DND-41 (cell line): Measurements from ENCODE around the gene MMP17.

ENCODE experiments used
- ATAC-seq: fragments of 200-7000 bp; cut with Tn5 transposase; 3 replicates; pipeline ENCODE4 v1.9.1; 2021; ENCODE audit warnings: low read depth; ENCODE audit not compliant: insufficient read depth
- DNase-seq: peaks from one replicate; pipeline ENCODE4 v3.0.0-alpha.2; 2020
- H2AFZ ChIP-seq: 2 replicates; pipeline ENCODE4 v1.6.0; 2012; ENCODE audit warnings: low read depth, low read length
- H3K27ac ChIP-seq: 2 replicates; pipeline ENCODE4 v1.5.1; 2012; ENCODE audit warnings: low read length, inconsistent platforms
- H3K27me3 ChIP-seq: fragments of 200-600 bp; sonication (generic); 2 replicates; pipeline ENCODE4 v1.6.0; 2012; ENCODE audit warnings: low read length, mild to moderate bottlenecking, inconsistent platforms; ENCODE audit not compliant: insufficient read depth, poor library complexity
- H3K36me3 ChIP-seq: 2 replicates; pipeline ENCODE4 v1.5.1; 2012; ENCODE audit warnings: low read length, inconsistent platforms; ENCODE audit not compliant: insufficient read depth
- H3K4me1 ChIP-seq: 2 replicates; pipeline ENCODE4 v1.5.1; 2012; ENCODE audit warnings: mild to moderate bottlenecking, low read length; ENCODE audit not compliant: insufficient read depth
- H3K4me2 ChIP-seq: 2 replicates; pipeline ENCODE4 v1.6.0; 2012; ENCODE audit warnings: mild to moderate bottlenecking, moderate library complexity, low read length, inconsistent platforms; ENCODE audit not compliant: insufficient read depth
- H3K4me3 ChIP-seq, 2 experiments: fragments of 200-600 bp in 1 of 2; shearing (Covaris generic) in 1 of 2; 2 replicates each; pipeline ENCODE4 v1.5.1; 2012 to 2016; ENCODE audit warnings: inconsistent platforms in 2 of 2, low read length in 2 of 2, mild to moderate bottlenecking in 2 of 2, low read depth in 1 of 2, moderate library complexity in 1 of 2
- H3K79me2 ChIP-seq: 2 replicates; pipeline ENCODE4 v1.6.0; 2012; ENCODE audit warnings: low read length, inconsistent platforms; ENCODE audit not compliant: insufficient read depth
- H3K9ac ChIP-seq: 2 replicates; pipeline ENCODE4 v1.6.0; 2012; ENCODE audit warnings: low read depth, mild to moderate bottlenecking, inconsistent platforms, low read length, moderate library complexity
- H3K9me3 ChIP-seq: 2 replicates; pipeline ENCODE4 v1.5.1; 2012; ENCODE audit warnings: low read length, moderate library complexity, mild to moderate bottlenecking, inconsistent platforms; ENCODE audit not compliant: insufficient read depth, severe bottlenecking
- H4K20me1 ChIP-seq: 2 replicates; pipeline ENCODE4 v1.6.0; 2012; ENCODE audit warnings: low read length; ENCODE audit not compliant: insufficient read depth
- EZH2 ChIP-seq: IDR thresholded peaks from 3 replicates; pipeline ENCODE4 v1.6.1; 2012; ENCODE audit warnings: borderline replicate concordance, low read depth, mild to moderate bottlenecking, moderate library complexity, low read length, inconsistent platforms; ENCODE audit not compliant: severe bottlenecking
- TF ChIP-seq, protein P1 (sequence below): IDR thresholded peaks from 2 replicates; pipeline ENCODE4 v1.5.1; 2012; ENCODE audit warnings: borderline replicate concordance, low read length, moderate library complexity, mild to moderate bottlenecking; ENCODE audit not compliant: poor library complexity, severe bottlenecking; ENCODE audit errors: extremely low read depth

The MMP17 gene

DNA sequence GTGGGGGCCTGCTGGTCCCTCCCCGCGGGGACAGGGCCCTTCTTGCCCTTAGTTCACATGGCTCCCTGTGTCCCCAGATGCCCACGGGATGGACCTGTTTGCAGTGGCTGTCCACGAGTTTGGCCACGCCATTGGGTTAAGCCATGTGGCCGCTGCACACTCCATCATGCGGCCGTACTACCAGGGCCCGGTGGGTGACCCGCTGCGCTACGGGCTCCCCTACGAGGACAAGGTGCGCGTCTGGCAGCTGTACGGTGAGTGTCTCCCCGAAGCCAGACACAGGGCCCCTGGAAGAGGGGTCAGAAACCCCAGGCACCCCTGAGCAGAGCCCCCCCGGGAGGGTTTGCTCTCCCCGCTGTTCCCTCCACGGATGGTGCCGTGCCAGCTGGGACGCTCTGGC is 13.4 kb downstream of the MMP17 start:
- Histone ChIP-seq H3K9ac (no peak overlapping the region), H3K4me3 (no peak overlapping the region), H3K36me3 (no peaks in the 10 kb centered on the region), H3K27ac (no peak overlapping the region), H3K4me2 (no peak overlapping the region), H3K9me3 (no peaks in the 10 kb centered on the region), H2AFZ (no peak overlapping the region), H3K79me2 (no peaks in the 10 kb centered on the region), H3K4me1 (no peaks in the 10 kb centered on the region), H3K27me3 (no peaks in the 10 kb centered on the region), H4K20me1 (no peaks in the 10 kb centered on the region)
- no peak for TF ChIP-seq EZH2
- TF ChIP-seq, protein P1, sequence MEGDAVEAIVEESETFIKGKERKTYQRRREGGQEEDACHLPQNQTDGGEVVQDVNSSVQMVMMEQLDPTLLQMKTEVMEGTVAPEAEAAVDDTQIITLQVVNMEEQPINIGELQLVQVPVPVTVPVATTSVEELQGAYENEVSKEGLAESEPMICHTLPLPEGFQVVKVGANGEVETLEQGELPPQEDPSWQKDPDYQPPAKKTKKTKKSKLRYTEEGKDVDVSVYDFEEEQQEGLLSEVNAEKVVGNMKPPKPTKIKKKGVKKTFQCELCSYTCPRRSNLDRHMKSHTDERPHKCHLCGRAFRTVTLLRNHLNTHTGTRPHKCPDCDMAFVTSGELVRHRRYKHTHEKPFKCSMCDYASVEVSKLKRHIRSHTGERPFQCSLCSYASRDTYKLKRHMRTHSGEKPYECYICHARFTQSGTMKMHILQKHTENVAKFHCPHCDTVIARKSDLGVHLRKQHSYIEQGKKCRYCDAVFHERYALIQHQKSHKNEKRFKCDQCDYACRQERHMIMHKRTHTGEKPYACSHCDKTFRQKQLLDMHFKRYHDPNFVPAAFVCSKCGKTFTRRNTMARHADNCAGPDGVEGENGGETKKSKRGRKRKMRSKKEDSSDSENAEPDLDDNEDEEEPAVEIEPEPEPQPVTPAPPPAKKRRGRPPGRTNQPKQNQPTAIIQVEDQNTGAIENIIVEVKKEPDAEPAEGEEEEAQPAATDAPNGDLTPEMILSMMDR: no peak
- no peak for DNase-seq
- no peak for ATAC-seq

DNA sequence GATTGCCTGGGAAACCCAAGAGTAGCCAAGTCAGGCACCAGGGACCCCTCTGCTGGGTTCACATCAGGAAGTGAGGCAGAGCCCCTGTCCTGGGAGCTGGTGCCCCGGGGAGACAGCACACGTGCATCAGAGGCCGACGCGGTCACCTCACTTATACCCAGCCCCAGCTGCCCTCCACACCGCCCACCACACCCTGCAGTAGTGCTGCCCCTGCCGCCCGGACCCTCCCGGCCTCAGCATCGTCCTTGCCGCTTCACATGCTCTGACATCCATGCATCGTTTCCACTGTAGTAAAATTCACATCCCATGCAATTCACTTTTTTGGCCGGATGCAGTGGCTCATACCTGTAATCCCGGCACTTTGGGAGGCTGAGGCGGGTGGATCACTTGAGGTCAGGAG is 14.0 kb downstream of the MMP17 start:
- Histone ChIP-seq H3K4me2 (no peak overlapping the region), H3K4me1 (no peaks in the 10 kb centered on the region), H4K20me1 (no peaks in the 10 kb centered on the region), H3K9me3 (no peaks in the 10 kb centered on the region), H2AFZ (no peak overlapping the region), H3K79me2 (no peaks in the 10 kb centered on the region), H3K36me3 (no peaks in the 10 kb centered on the region), H3K27me3 (no peaks in the 10 kb centered on the region), H3K27ac (no peak overlapping the region), H3K4me3 (no peak overlapping the region), H3K9ac (no peak overlapping the region)
- DNase-seq (no peak), ATAC-seq (no peak)
- no peak for TF ChIP-seq EZH2
- TF ChIP-seq, protein P1: no peak

DNA sequence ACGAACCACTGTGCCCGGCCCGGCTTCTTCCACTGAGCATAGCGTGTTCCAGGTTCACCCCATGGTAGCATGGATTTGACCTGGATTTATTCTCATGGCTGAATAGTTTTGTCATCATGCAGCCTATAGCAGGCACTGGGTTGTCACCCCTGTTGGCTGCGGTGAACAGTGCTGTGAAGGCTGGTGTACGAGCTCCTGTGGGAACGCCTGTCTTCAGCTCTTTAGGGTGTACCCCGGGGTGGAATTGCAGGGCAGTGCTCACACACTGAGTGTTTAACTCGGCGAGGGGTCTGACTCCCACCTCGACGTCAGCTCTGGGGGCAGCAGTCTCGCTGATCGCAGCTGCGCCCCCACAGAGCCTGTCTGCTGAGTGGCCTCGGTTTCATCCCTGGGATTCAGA is 15.3 kb downstream of the MMP17 start:
- Histone ChIP-seq H3K4me1 (no peaks in the 10 kb centered on the region), H2AFZ (no peak overlapping the region), H3K27me3 (no peaks in the 10 kb centered on the region), H3K9me3 (no peaks in the 10 kb centered on the region), H4K20me1 (no peaks in the 10 kb centered on the region), H3K4me3 (no peak overlapping the region), H3K27ac (no peak overlapping the region), H3K79me2 (no peaks in the 10 kb centered on the region), H3K9ac (no peak overlapping the region), H3K4me2 (no peak overlapping the region), H3K36me3 (no peaks in the 10 kb centered on the region)
- TF ChIP-seq EZH2: no peak
- TF ChIP-seq, protein P1: no peak
- DNase-seq (no peak), ATAC-seq (no peak)

DNA sequence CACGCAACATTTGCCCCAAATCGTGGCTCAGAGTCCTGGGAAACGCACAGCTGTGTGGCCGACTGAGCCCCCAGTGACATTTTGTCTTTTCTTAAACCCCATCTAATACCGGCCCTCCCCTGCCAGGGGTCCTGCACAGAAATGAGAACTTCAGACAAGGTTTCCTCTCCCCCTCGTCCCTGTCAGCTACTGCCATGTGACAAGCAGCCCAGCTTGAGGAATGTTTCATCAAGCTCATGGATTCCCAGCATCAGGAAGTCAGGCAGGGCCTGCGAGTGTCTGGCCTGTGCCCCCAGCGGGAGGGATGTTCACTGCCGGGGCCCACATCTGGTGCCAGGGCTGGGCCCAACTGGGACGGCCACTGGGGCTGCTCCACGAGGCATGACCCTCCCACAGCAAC is 15.9 kb downstream of the MMP17 start:
- H3K27me3 ChIP-seq: no peaks in the 10 kb centered on the region
- no peaks in the 10 kb centered on the region for H4K20me1 ChIP-seq
- no peaks in the 10 kb centered on the region for H3K79me2 ChIP-seq
- H3K4me2 ChIP-seq: no peak overlapping the region
- ATAC-seq (no peak), DNase-seq (no peak)
- no peaks in the 10 kb centered on the region for H3K4me1 ChIP-seq
- H3K36me3 ChIP-seq: no peaks in the 10 kb centered on the region
- H2AFZ ChIP-seq: no peak overlapping the region
- H3K9ac ChIP-seq: no peak overlapping the region
- TF ChIP-seq, protein P1: no peak
- TF ChIP-seq EZH2: no peak
- H3K4me3 ChIP-seq: no peak overlapping the region
- H3K9me3 ChIP-seq: no peaks in the 10 kb centered on the region
- no peak overlapping the region for H3K27ac ChIP-seq
